CD4-positive, alpha-beta T cell treated with Interleukin-15 for 1 hour (primary cell): ENCODE measurements around the gene CPE.
"Not testable (repeated sequence)": the region's sequence is repeated elsewhere in the genome, so short reads cannot be mapped to it uniquely, and the experiment has no call there.

Experiments used
- DNase-seq: peaks from one replicate; pipeline ENCODE4 v3.0.0-alpha.2; 2020

CPE gene

DNA sequence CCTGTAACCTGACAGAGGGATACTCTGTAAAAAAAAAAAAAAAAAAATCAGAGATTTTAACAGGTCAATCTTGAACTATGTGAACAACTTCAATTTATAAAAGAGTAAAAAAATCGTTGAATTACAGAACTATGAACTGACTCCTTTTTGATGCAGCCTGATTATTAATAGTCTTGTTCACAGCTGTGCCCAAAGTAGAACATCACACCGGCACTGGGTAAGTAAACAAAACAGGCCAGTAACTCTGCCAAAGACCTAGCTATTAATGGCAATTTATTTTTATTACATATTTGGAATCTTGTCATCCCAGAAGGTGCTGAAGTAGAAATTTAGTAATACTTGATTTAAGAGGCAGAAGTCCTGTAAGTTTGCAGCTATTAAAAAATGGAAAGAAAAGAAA lies 31.4 kb downstream of the CPE start:
- no peak for DNase-seq

DNA sequence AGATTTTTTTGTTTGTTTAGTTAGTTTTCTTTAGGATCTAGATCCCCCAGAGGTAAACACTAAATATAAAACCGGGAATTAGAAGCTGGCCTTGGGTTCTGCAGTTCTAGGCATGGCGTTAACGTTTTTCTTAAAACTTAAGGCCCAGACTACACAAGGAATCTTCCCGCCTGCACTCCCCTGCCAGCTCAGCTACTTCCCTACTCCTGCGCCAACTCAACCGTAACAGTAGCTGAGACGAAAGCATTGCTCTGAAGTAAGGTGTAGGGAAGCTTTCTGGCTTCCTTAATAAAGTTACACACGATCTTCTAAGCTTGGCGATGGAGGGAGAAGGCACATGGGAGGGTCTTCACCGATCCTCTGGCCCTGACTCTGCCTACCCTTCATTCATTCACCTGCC lies 37.1 kb downstream of the CPE start:
- no peak for DNase-seq

DNA sequence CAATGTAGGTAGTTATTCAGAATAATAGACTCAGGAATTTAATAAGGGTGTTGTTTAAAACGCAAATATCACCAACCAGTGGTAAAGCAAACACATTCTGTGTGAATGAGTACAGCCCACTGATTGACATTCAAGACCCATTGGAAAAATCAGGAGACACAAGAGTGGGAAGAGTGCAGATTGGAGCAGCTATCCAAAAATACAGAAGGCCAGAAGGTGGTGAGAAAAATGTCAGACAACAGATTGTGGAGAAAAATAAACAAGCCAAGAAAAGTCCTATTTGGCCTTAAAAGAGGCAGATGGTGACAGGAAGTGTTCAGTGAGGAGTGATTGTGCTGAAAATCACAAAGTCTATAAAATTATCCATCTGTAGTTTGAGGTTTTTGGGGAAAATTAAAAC lies 39.3 kb downstream of the CPE start:
- DNase-seq: no peak

DNA sequence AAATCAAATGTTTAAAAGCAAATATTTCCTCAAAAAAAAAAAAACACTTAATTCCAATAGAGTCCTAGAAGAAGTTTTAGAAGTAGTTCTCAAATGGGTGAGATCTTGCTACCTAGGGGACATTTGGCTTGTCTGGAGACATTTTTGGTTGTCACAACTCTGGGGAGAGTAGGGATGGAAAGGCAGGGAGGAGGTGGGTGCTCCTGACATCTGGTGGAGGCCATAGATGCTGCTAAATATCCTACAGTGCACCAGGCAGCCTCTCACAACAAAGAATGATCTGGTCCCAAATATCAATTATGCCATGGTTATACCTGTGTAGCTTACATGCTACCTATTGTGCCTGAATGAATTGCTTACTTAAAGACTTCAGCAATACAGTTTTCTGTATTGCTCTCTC lies 46.8 kb downstream of the CPE start:
- no peak for DNase-seq

DNA sequence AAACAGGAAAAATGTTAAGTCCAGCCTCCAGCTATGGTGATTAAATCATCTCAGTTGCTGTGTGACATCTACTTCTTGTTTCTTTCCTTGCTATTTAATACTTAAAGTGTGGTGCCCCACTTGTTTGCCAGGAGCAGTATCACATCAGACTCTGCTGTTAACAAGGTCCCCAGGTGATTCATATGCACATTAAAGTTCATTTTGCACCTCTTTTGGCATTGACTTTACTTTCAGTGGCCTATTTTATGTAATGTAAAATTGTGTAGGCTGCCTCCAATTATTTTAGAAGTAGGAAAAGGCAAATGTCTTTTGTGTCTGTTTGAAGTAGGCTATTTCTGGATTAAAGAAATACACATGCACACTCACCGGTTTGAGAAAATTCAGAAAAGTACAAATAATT lies 47.5 kb downstream of the CPE start:
- no peak for DNase-seq

DNA sequence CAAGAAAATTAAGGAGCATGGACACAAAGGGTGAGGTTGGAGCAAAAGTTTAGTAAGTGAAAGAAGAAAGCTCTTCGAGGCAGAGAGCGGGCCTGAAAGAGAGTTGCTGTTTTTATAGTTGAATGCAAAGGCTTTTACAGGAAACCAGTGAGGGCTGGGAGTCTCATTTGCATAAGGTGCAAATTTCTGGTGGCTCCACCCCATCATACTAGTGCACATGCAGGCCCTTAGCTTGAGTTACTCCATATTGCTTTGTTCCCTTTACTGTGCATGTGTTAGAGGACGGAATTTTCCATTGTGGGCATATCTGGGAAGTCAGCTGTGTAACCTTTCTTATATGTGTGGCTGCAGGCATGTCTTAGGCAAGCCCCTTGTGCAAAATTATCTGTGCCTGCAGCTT lies 48.0 kb downstream of the CPE start:
- no peak for DNase-seq

DNA sequence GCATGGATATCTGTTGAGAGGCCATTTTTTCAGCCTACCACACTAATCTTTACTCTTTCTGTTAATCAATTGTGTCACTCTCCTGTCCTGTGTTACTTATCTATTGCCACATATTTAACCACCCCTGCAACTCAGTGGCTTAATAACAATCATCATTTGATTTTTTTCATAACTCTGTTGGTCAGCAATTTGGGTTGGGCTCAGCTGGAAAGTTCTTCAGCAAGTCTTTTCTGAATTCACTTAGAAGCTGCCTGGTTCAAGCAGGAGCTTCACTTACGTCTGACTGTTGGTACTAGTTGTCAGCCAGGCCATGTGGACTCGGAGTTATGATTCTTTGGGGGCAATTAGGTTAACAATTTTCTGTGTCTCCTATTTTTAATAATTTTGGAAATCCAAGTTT lies 50.1 kb downstream of the CPE start:
- no peak for DNase-seq

DNA sequence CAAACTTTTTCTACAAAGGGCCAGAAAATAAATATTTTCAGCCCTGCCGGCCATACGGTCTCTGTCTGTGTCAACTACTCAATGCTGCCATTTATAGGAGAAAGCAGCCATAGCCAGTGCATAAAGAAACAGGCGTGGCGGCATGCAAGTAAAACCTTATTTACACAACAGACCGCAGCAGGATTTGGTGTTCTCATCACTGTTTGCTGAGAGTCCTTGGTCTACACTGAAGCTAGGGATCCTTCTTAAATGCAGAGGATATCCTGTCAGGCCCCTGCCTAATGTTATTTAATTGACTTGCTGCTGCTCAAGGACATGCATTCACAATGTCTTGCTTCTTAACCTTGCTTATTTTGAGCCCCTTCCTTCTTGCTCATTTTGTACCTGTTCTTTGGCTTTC lies 54.7 kb downstream of the CPE start:
- no peak for DNase-seq

DNA sequence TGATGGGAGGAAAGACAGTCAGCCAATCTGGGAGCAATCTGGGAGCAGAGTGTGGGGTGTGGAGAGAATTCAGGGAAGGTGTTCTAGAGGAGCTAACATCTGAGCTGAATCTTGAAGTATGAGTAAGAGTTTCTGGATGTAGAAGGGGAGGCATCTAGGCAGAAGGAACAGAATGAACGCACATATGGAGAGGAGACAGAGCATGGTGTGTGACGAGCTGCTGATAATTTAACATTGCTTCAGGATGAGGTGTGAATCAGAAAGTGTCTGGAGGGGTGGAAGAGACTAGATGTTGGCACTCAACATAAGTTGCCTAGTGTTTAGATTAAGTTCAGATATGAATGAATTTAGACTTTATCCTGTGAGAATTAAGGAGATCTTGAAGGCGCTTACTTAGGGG lies 58.9 kb downstream of the CPE start:
- DNase-seq: no peak

DNA sequence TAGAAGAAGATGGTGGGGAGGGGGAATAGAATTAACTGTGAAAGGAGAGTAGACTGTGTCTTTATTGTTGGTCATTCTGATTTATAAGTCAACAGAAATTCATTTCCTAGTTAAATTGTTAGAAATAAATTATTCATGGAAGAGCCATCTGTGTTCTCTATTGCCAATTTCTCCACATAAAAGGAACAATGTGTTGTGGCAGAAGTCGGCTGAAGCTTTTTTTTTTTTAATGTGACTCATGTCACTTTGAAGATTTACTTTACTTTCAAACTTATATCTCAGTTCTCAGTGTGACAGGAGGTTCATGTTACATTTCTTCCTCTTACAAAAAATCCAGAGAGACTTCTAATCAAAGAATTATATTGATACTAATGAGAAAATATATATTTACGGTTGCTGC lies 60.5 kb downstream of the CPE start:
- DNase-seq: no peak

DNA sequence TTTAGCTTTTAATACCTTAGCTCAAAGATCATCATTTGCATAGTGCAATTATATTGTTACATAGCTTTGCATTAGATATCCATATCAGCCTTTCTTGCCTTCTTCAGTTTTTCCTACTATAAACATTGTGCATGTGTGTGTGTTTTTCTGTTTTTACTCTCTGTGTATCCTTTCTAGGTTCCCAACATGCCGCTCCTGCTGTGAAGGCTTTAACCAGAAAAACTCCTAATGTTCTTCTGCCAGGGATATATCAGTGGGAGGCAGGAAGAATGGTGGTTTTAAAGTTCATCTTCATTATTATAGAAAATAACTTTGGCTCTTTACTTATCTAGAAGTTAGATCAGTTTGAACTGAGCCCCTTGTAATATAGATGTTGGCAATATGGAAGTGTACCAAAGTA lies 61.2 kb downstream of the CPE start:
- DNase-seq: no peak

DNA sequence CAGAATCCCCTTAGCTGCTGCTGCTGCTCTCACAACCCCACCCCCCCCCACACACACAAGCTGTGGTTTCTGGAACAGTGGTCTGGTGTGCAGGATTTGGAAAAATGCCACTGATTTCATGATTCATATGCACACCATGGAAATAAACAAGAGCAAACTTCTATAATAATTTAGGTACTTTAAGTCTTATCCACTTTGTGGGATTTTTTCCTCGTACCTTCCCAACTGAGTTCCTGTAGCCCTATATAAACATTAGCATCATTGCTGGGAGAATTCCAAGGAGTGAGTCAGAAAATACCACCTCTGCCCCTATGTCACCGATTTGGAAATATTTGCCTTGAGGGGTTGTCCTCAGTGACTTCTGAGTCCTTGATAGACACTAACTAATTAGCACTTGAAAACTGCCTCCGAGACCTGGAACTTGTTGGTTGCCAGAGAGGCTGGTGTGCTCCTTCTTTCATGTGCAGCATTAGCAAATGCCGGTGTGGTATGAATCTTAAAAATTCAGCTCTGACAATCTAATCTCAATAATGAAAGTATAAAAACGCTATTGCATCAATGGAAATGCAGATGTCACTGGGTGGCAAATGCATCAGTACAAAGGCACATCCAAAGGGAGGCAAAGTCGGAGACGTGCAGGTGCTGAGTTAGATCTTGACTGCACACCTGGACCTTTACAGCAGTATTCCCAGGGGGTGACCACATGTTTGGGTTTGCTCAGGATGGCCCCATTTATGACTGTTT lies 61.8 kb downstream of the CPE start:
- no peak for DNase-seq

DNA sequence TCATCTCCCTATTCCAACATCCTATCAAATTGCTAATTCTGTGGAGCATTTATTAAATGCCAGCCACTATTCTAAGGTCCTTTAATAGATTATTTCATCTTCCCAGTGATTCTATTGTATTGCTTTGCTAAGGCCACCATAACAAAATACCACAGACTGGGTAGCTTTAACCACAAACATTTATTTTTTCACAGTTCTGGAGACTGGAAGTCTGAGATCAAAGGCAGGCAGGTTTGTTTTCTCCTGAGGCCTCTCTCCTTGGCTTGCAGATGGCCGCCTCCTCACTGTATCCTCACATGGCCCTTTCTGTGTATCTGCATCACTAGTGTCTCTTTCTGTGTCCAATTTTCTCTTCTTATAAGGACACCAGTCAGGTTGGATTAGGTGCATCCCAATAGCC lies 64.5 kb downstream of the CPE start:
- DNase-seq: no peak

DNA sequence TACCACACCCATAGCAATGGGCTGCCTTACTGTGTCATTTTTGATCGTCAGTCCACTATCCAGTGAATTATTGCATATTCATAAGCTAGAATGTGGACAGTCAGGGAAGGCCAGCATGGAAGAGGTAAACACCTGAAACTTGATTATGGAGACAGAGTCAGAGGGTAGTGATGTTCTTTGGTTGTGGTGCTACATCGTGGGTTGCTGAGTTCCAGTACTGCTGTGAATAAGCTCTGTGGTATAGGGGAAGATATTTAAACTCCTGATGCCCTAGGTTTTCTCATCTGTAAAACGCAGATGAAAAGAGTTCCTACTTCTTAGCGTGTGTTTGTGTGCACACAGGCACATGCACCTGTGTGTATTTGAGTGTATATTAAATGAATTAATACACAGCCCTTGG lies 69.9 kb downstream of the CPE start:
- no peak for DNase-seq

DNA sequence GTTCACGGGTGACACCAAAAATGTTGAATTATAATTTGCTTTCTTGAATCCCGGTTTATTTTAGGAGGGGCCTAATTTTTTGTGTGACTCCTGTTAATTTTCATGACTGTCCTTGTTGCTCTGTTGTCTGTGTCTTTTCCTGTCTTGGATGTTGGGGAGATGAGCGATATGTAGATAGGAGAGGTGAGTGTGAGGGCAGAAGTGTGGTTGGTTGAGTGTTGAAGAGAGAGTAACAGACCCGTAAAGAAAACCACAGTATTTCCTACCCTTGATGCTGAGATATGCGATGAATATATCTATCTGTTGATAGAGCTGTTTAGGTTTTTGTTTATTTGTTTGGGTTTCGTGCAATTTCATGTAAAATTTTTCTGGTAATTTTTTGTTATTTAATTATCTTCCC lies 70.5 kb downstream of the CPE start:
- no peak for DNase-seq

DNA sequence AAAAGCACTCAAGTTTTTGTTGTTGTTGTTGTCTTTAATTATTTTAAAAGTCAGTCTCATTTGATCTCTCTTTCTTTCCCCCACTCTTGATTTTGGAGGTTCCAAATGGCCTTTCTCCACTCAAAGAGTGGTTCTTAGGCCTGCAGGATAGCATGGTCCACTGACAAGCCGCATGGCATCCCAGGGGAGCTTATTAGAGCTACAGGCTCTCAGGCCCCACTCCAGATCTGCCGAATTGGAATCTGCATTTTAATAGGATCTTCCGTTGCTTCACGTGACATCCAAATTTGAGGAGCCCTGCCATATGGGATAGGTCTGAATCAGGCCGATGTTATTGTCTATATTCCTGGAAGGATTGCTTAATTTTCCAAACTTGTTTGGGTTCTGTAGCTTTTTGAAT lies 72.1 kb downstream of the CPE start:
- DNase-seq: no peak

DNA sequence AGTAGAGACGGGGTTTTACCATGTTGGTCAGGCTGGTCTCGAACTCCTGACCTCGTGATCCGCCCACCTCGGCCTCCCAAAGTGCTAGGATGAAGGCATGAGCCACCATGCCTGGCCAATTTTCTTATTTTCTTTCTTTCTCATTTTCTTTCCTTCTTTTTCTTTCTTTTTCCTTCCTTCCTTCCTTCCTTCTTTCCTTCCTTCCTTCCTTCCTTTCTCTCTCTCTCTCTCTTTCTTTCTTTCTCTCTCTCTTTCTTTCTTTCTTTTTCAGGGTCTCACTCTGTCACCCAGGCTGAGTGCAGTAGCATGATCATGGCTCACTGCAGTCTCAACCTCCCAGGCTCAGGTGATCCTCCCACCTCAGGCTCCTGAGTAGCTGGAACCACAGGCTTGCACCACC lies 74.3 kb downstream of the CPE start:
- DNase-seq: not testable (repeated sequence)

DNA sequence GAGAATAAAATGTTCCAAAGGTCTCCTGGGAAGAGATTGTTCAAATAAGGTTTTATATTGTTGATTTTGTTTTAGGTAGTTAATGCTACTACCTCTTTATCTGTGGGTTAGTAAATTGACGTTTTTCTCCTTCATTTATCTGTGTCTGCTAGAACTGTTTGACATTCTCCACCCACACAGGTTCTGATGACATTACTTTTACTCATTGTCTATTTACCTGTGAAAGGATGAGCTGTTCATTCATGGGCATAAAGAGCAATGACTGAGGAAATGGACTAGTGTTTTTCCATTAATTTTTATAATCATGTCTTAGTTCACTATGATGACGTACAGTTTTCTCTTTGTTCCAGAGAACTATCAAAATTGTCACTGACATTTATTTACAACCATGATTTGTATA lies 75.6 kb downstream of the CPE start:
- DNase-seq: no peak

DNA sequence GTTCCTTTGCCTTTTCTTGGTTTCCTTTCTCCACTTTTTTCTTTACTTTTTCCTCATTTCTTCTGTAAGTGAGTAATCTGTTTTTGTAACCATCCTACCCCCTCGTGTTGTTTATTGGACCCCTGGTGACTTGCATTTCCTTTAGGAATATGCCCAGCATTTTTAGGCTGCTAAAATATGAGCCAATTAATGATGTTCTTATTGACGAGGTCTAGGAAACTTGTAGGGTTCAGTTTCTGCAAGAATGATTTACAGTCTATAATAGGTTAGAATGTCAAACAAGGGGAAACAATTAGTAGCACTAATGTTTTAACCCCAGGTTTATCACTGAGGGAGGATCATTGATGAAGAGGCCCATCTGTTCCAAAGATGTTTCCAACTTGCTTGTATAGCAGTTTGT lies 79.0 kb downstream of the CPE start:
- no peak for DNase-seq

DNA sequence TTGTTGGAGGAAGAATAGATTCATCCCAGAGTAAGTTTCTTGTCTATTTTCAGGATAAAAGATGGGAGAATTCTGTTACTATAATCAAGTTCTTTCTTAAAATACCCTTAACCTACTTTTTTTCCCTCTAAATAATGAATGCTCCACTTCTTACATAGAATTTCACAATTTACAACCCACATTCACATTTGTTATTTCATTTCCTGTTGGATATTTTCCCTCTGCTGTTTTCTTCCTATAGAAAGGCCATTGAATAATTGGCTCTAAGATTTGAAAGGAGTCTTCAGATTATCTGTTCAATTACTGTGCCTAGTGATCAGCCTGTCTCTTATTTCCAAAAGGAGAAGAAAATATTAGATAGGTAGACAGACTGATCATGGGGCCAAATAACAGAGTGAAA lies 79.7 kb downstream of the CPE start:
- no peak for DNase-seq

DNA sequence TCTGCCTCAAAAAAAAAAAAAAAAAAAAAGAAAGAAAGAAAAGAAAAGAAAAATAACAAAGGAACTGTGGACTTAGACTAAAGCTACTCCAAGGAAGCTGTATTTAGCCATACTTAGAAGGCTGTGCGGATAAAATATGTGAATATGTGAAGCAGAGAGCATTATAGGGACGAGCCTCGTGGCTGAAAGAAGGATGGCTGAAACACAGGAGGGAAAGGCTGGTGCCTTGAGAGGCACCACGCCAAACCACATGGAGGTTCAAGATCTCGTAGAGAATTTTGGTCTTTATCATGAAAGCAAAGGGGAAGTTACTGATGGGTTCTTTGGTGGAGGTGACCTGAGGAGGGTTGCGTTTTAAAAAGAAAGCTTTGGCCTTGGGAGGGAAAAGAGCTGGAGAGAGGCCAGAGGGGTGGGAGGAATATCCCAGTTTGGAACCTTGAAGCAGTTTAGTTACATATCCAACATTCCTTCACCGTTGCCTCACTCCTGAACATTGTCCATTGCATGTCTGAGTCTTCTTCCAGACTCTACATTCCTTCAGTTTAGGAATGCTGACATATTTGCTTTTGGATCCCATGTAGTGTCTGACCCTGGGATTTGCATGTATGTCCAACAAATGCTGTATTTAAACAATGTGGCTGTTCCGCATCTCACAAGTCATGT lies 82.5 kb downstream of the CPE start:
- no peak for DNase-seq

DNA sequence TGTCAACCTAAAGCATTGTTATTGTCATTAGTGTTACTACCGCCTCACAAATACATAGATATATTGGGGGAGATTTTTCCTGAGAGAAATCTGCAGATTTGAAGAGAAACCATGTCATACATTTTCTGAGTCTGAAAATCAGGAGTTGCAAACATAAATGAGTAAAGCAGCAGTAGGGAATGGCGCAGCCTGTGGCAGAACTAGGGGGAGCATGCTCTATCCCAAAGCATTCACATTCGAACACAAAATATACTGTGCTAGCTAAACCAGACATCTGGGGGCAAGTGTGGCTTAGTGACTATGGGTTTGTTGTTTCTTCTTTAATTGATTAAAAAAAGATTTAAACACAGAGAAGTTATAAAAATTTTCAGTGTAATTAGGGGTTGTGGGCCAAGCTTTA lies 83.2 kb downstream of the CPE start:
- DNase-seq: no peak

DNA sequence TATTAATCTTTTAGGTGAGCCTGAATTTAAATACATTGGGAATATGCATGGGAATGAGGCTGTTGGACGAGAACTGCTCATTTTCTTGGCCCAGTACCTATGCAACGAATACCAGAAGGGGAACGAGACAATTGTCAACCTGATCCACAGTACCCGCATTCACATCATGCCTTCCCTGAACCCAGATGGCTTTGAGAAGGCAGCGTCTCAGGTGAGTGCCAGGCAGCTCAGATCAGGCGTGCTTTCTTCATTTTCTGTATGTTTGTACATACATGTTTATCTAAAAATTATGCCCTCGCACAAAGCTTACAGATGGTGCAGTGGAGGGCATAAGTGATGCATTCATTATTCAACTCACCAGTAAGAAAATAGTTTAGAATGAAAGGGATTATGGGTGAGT lies 85.6 kb downstream of the CPE start:
- DNase-seq: no peak

DNA sequence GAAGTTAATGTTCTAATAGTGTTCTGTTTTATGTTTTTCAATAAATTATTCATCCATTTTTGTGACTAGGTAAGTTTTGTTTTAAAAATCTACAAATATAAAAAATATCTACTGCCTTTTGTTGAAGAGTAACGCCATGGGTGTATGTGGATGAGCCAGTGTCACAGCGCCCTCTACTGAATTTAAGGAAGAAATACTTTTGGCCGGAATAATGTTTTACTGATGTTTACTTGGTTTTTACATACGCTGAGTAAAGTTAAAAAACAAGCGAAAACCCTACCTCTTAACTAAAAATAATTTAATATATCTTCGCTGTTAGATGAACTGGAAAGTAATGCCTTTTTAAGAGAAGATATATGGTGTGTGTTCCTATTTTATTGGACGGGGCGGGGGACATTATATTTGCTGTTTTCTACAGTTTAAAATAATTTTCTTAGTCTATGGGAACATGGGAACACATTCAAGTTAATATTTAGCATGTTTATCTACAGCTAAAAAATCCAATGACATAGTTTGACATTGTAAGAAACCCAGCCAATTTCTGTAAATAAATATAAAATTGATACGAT lies 86.1 kb downstream of the CPE start:
- no peak for DNase-seq

DNA sequence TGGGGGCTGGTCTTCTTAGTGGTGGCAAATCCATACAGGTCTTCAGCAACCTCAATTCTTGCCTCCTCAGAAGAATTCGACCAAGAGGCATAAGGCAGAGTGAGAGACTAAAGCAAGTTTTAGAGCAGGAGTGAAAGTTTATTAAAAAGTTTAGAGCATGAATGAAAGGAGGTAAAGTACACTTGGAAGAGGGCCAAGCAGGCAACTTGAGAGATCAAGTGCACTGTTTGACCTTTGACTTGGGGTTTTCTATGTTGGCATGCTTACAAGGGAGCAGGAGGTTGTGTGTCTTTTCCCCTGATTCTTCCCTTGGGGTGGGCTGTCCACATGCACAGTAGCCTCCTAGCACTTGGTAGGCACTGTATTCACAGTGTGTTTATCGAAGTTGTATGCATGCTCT lies 91.2 kb downstream of the CPE start:
- DNase-seq: no peak
